GM12873 (cell line): ENCODE measurements around the gene PCBP2.

Experiments used
- TF ChIP-seq, protein P1 (sequence below): IDR thresholded peaks from 2 replicates; pipeline ENCODE4 v1.5.1; 2012; ENCODE audit warnings: low read depth, mild to moderate bottlenecking, moderate library complexity, low read length, control low read depth; ENCODE audit not compliant: insufficient read depth; ENCODE audit errors: missing control alignments

The PCBP2 gene

GRCh38 chr12:53524476-53524875 lies 72.6 kb downstream of the PCBP2 start:
- TF ChIP-seq, protein P1, sequence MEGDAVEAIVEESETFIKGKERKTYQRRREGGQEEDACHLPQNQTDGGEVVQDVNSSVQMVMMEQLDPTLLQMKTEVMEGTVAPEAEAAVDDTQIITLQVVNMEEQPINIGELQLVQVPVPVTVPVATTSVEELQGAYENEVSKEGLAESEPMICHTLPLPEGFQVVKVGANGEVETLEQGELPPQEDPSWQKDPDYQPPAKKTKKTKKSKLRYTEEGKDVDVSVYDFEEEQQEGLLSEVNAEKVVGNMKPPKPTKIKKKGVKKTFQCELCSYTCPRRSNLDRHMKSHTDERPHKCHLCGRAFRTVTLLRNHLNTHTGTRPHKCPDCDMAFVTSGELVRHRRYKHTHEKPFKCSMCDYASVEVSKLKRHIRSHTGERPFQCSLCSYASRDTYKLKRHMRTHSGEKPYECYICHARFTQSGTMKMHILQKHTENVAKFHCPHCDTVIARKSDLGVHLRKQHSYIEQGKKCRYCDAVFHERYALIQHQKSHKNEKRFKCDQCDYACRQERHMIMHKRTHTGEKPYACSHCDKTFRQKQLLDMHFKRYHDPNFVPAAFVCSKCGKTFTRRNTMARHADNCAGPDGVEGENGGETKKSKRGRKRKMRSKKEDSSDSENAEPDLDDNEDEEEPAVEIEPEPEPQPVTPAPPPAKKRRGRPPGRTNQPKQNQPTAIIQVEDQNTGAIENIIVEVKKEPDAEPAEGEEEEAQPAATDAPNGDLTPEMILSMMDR, result no peak

DNA sequence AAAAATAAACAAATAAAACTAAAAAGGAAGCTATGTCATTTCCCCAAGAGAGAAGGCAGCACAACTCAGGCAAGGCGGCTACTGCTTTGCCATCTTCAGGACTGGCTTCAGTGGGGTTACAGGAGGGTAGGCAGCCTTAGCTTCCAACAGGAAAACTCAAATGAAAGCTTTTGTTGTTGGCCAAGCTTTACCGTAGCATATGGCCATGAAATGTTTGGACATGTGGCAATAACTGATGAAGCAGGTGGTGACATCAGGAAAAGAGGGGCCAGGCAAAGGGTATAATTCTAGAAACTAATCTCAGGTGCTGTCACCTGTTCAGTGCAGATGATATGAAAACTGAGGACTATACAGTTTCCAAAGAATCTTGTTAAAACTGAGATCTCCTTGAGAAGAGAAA lies 78.2 kb downstream of the PCBP2 start:
- TF ChIP-seq, protein P1, result no peak
